Endothelial cell of umbilical vein (primary cell): ENCODE measurements around the gene PTPRO. TPM values are rescaled to one million over a fixed set of nuclear protein-coding genes. Genes with fewer than 3 reads are reported as not detected.

Experiments
- BruUV-seq: library from RNA; stranded (reverse); fragments of 400-500 nt; replicated peaks from 2 replicates; lab custom pipeline; 2021; lab: Mats Ljungman, UMichigan
- CTCF ChIA-PET: fragments of 300-600, 350-600 bp; sonication (Branson Sonifier 250); formaldehyde crosslinking; loops from one replicate; lab custom pipeline; 2021; ENCODE audit warnings: antibody characterized with exemption, inconsistent platforms; lab: Charles Lee
- POLR2A ChIA-PET: fragments of 300-600, 350-600 bp; sonication (Branson Sonifier 250); formaldehyde crosslinking; loops from one replicate; lab custom pipeline; 2021; ENCODE audit warnings: antibody characterized with exemption, inconsistent platforms; lab: Charles Lee
- DNase-seq: peaks from one replicate; pipeline ENCODE4 v3.0.0-alpha.2; 2011; ENCODE audit warnings: low read depth, low spot score
- FAIRE-seq: peaks from 2 replicates; lab custom pipeline; 2011; peaks lifted over from hg19 to GRCh38; lab: Jason Lieb, UNC
- H2AFZ ChIP-seq: 2 replicates; pipeline ENCODE4 v1.6.0; 2012; ENCODE audit warnings: low read depth, low read length, control low read depth, inconsistent platforms
- H3K27ac ChIP-seq: 2 replicates; pipeline ENCODE4 v1.5.1; 2011; ENCODE audit warnings: low read depth, mild to moderate bottlenecking, control low read depth, low read length, moderate library complexity; ENCODE audit not compliant: insufficient read depth
- H3K27me3 ChIP-seq, 2 experiments: 2 replicates each; pipeline versions ENCODE4 v1.6.0 to v1.6.1; 2011; ENCODE audit warnings: low read length in 2 of 2, mixed read lengths in 1 of 2; ENCODE audit not compliant: control insufficient read depth in 2 of 2, insufficient read depth in 2 of 2
- H3K36me3 ChIP-seq, 2 experiments: 2 replicates in 1 of 2; 3 replicates in 1 of 2; pipeline ENCODE4 v1.5.1; 2011; ENCODE audit warnings: low read length in 2 of 2, mild to moderate bottlenecking in 1 of 2, moderate library complexity in 1 of 2; ENCODE audit not compliant: control insufficient read depth in 2 of 2, insufficient read depth in 2 of 2; ENCODE audit errors: extremely low read depth in 1 of 2
- H3K4me1 ChIP-seq: 3 replicates; pipeline ENCODE4 v1.5.1; 2011; ENCODE audit warnings: mild to moderate bottlenecking, low read length; ENCODE audit not compliant: control insufficient read depth, insufficient read depth; ENCODE audit errors: extremely low read depth
- H3K4me2 ChIP-seq: 2 replicates; pipeline ENCODE4 v1.6.1; 2011; ENCODE audit warnings: low read length, control low read depth, mixed read lengths; ENCODE audit not compliant: insufficient read depth
- H3K4me3 ChIP-seq, 3 experiments: fragments of 200-600 bp in 1 of 3; sonication (generic), shearing (Covaris generic) in 1 of 3; replicated peaks in 1 of 3; 2 replicates each; pipeline ENCODE4 v1.5.1; 2011 to 2016; ENCODE audit warnings: control low read depth in 3 of 3, low read length in 3 of 3, mild to moderate bottlenecking in 2 of 3, inconsistent platforms in 1 of 3, low read depth in 1 of 3, moderate library complexity in 1 of 3; ENCODE audit not compliant: insufficient read depth in 1 of 3
- H3K79me2 ChIP-seq: 2 replicates; pipeline ENCODE4 v1.6.0; 2012; ENCODE audit warnings: low read length, inconsistent platforms; ENCODE audit not compliant: control insufficient read depth, insufficient read depth
- H3K9ac ChIP-seq: replicated peaks from 2 replicates; pipeline ENCODE3; 2011; ENCODE audit warnings: low read length, control low read depth; ENCODE audit not compliant: insufficient read depth; ENCODE audit errors: extremely low read depth
- H3K9me1 ChIP-seq: replicated peaks from 3 replicates; pipeline ENCODE4 v1.6.0; 2011; ENCODE audit warnings: mild to moderate bottlenecking, low read length; ENCODE audit not compliant: control insufficient read depth, insufficient read depth; ENCODE audit errors: extremely low read depth
- H3K9me3 ChIP-seq: replicated peaks from 2 replicates; pipeline ENCODE4 v1.5.1; 2012; ENCODE audit warnings: low read length, inconsistent platforms; ENCODE audit not compliant: control insufficient read depth, insufficient read depth
- H4K20me1 ChIP-seq: replicated peaks from 2 replicates; pipeline ENCODE3; 2011; ENCODE audit warnings: mild to moderate bottlenecking, low read length; ENCODE audit not compliant: control insufficient read depth, insufficient read depth; ENCODE audit errors: extremely low read depth
- CTCF ChIP-seq, 2 donors: IDR thresholded peaks; 1 replicate in 1 of 2; 2 replicates in 1 of 2; pipeline ENCODE4 v1.5.1; 2011; ENCODE audit warnings: low read length in 2 of 2, mild to moderate bottlenecking in 2 of 2, moderate library complexity in 2 of 2, control low read depth in 1 of 2, inconsistent platforms in 1 of 2, low read depth in 1 of 2; ENCODE audit not compliant: insufficient read depth in 1 of 2; ENCODE audit errors: extremely low read depth in 1 of 2
- EZH2 ChIP-seq: IDR thresholded peaks from 2 replicates; pipeline ENCODE4 v1.6.1; 2012; ENCODE audit warnings: borderline replicate concordance, low read depth, mild to moderate bottlenecking, moderate library complexity, low read length, inconsistent platforms; ENCODE audit not compliant: severe bottlenecking
- FOS ChIP-seq: IDR thresholded peaks from 2 replicates; pipeline ENCODE4 v1.6.1; 2011; ENCODE audit warnings: mild to moderate bottlenecking, low read length, moderate library complexity, borderline replicate concordance; ENCODE audit not compliant: insufficient read depth
- GATA2 ChIP-seq: IDR thresholded peaks from 2 replicates; pipeline ENCODE4 v1.7.0; 2011; ENCODE audit warnings: low read depth, mild to moderate bottlenecking, moderate library complexity, mixed read lengths, low read length; ENCODE audit not compliant: insufficient read length, insufficient read depth
- JUN ChIP-seq: IDR thresholded peaks from 2 replicates; pipeline ENCODE4 v1.6.1; 2011; ENCODE audit warnings: borderline replicate concordance, low read depth; ENCODE audit not compliant: insufficient read length, insufficient read depth
- MAX ChIP-seq: IDR thresholded peaks from 2 replicates; pipeline ENCODE4 v1.6.1; 2011; ENCODE audit not compliant: insufficient read depth, insufficient read length
- MYC ChIP-seq: IDR thresholded peaks from one replicate; pipeline ENCODE4 v1.6.1; 2011; ENCODE audit warnings: mild to moderate bottlenecking, low read depth, low read length
- POLR2A ChIP-seq: IDR thresholded peaks from 2 replicates; pipeline ENCODE4 v1.6.1; 2012; ENCODE audit warnings: low read depth, mild to moderate bottlenecking, control low read depth, low read length
- POLR2AphosphoS5 ChIP-seq: IDR thresholded peaks from 2 replicates; pipeline ENCODE4 v1.6.1; 2012; ENCODE audit warnings: low read depth, mild to moderate bottlenecking, control low read depth, low read length, moderate library complexity; ENCODE audit not compliant: insufficient read depth
- dilution Hi-C: fragments of 300-500 bp; cut with MboI; formaldehyde crosslinking; loops from one replicate; pipeline ENCODE4 v1.15.0; 2019; ENCODE audit warnings: low sequenced_read_pairs; ENCODE audit not compliant: extremely low pct_ligation_motif_present
- intact Hi-C: fragments of 100-400 bp; cut with micrococcal nuclease; formaldehyde crosslinking; loops from one replicate; pipeline ENCODE4 v1.10.0; 2022
- polyA plus RNA-seq, 4 experiments: library from polyadenylated mRNA; depleted of rRNA in 3 of 4; stranded (reverse) in 3 of 4; unstranded in 1 of 4; fragments of >200 nt; gene quantifications; 2 replicates each; pipeline versions ENCODE4 v1.2.1 to v1.2.3, GENCODE V29; 2011 to 2012; ENCODE audit warnings: missing spikeins in 1 of 4
- total RNA-seq: library from RNA; stranded (reverse); gene quantifications from 2 replicates; pipeline ENCODE4 v1.2.3, GENCODE V29; 2021

PTPRO gene
- total and polyA plus RNA-seq, 2 donors (not counting 3 experiments of a cell fraction or from before 2014, with no cell fraction given) = not detected

GRCh38 chr12:15293731-15294130 lies 28.6 kb upstream of the PTPRO start:
- H3K9me1 ChIP-seq = no peaks in the 10 kb centered on the region
- TF ChIP-seq FOS (no peak), EZH2 (no peak), MAX (no peak), JUN (no peak)
- H3K79me2 ChIP-seq = no peaks in the 10 kb centered on the region
- no peaks in the 10 kb centered on the region for H3K27me3 ChIP-seq
- H3K9ac ChIP-seq = no peak overlapping the region
- H3K4me1 ChIP-seq = no peaks in the 10 kb centered on the region
- H3K4me2 ChIP-seq = no peak overlapping the region
- H4K20me1 ChIP-seq = no peaks in the 10 kb centered on the region
- BruUV-seq = no TSS peak
- no peak for DNase-seq
- FAIRE-seq = no peak
- no peak overlapping the region for H2AFZ ChIP-seq
- H3K27ac ChIP-seq = no peak overlapping the region
- dilution Hi-C loops = no loop called here
- ChIA-PET CTCF (no interaction called here), POLR2A (no interaction called here)
- no peaks in the 10 kb centered on the region for H3K36me3 ChIP-seq
- H3K9me3 ChIP-seq = no peaks in the 10 kb centered on the region
- H3K4me3 ChIP-seq = no peak overlapping the region
- intact Hi-C loops = no loop called here

- Histone ChIP-seq H3K79me2 (no peaks in the 10 kb centered on the region), H3K4me1 (no peaks in the 10 kb centered on the region), H3K9me3 (no peaks in the 10 kb centered on the region), H3K4me2 (no peak overlapping the region), H4K20me1 (no peaks in the 10 kb centered on the region), H3K4me3 (no peak overlapping the region), H2AFZ (no peak overlapping the region), H3K36me3 (no peaks in the 10 kb centered on the region), H3K27me3 (no peaks in the 10 kb centered on the region), H3K9ac (no peak overlapping the region), H3K27ac (no peak overlapping the region), H3K9me1 (no peaks in the 10 kb centered on the region)
- DNase-seq (no peak), FAIRE-seq (no peak)
- no peak for TF ChIP-seq MYC
- TF ChIP-seq CTCF (IDR thresholded peaks at IDR 0.05; ENCODE audit: extremely low read depth in 1 of 2, insufficient read depth in 1 of 2, low read depth in 1 of 2, low read length in 2 of 2) = no peak
- TF ChIP-seq JUN = no peak
- no peak for TF ChIP-seq GATA2
- TF ChIP-seq FOS = no peak
- TF ChIP-seq POLR2AphosphoS5 = no peak
- no peak for TF ChIP-seq EZH2
- TF ChIP-seq MAX = no peak
- no peak for TF ChIP-seq POLR2A
- dilution Hi-C loops = no loop called here
- intact Hi-C loops = no loop called here
- ChIA-PET POLR2A (no interaction called here), CTCF (no interaction called here)
- no TSS peak for BruUV-seq
Observed at GRCh38 chr12:15299947-15300346, 22.4 kb upstream of the PTPRO start.
